Measurements from ENCODE around the gene BABAM2. TPM values are rescaled to one million over a fixed set of nuclear protein-coding genes. Genes with fewer than 3 reads are reported as not detected.
"Not testable (repeated sequence)": the region's sequence is repeated elsewhere in the genome, so short reads cannot be mapped to it uniquely, and the experiment has no call there.

The BABAM2 gene
- total RNA-seq, 1 donor from 2014 or later = 28.5 TPM

DNA sequence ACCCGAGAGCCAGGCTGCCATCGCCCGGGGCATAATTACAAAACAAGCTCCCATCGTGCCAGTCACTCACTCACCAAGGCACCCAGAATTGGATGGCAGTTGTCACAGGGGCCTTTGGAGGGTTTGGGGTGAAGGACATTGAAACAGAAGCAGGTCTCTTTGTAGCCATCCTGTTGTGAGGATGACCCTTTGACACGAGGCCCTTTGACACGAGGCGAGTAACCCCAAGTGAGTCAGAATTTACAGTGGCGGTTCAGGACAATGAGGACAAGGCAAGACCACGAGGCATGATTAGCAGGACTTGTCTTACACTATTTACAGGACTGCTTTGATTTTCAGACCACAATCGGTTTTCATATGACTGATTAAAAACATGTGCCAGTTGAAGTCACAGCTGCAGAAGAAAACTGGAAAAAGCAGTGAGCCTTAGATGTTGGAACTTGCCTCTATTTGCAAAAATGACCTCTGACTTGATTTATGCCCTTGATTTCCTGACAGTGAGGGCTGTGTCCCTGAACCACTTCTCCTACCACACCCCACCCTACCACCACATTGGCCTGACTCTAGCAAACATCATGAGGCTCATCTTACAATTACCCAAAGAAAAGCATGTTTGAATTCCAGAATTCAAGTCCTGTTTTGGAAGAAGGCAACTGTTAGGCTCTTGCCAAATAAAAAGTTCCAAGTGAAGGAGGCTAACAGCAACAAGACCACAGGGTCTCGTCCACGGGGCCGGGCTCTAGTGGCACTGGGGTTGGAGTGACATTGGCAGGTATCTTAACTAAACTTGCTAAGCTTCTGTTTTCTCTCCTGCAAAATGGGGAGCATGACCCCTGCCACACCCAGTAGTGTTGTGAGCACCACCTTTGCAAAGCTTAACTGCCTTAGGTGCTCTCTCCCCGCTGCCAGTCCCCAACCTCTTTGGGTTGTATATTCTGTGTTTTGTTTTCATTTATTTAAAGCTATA is 437.7 kb downstream of the BABAM2 start:
- no peak overlapping the region for H2AFZ ChIP-seq (ENCODE audit: low read depth, low read length)
- H3K4me3 ChIP-seq (ENCODE audit: insufficient read depth, low read depth, low read length) = no peak overlapping the region
- H4K20me1 ChIP-seq (ENCODE audit: insufficient read depth, low read length) = no peaks in the 10 kb centered on the region
- no peaks in the 10 kb centered on the region for H3K36me3 ChIP-seq (ENCODE audit: insufficient read depth, low read length)
- H3K9me3 ChIP-seq (ENCODE audit: insufficient read depth, low read depth, low read length) = no peaks in the 10 kb centered on the region
- Mint-ChIP-seq H3K9me3 (ENCODE audit: unreplicated experiment) (peaks cover 3% of the 10 kb centered on the region), H3K27me3 (ENCODE audit: low read depth, unreplicated experiment) (peaks cover 2% of the 10 kb centered on the region), H3K36me3 (ENCODE audit: low read depth, unreplicated experiment) (peaks cover 17% of the 10 kb centered on the region), H3K27ac (ENCODE audit: unreplicated experiment) (no peak overlapping the region), H3K4me3 (ENCODE audit: unreplicated experiment) (no peak overlapping the region), H3K4me1 (ENCODE audit: low read depth, unreplicated experiment) (peaks cover 19% of the 10 kb centered on the region)
- no peaks in the 10 kb centered on the region for H3K79me2 ChIP-seq (ENCODE audit: insufficient read depth, low read length)
- H3K4me2 ChIP-seq (ENCODE audit: low read length) = no peak overlapping the region
- peaks cover 11% of the 10 kb centered on the region for H3K4me1 ChIP-seq (ENCODE audit: insufficient read depth, low read length)
- H3K27me3 ChIP-seq (ENCODE audit: insufficient read depth, low read length) = no peaks in the 10 kb centered on the region
- no peak for FAIRE-seq
- H3K27ac ChIP-seq (ENCODE audit: low read depth, low read length) = no peak overlapping the region
- DNase-seq (ENCODE audit: low read depth) = peak; percentile 36
- TF ChIP-seq CTCF (IDR thresholded peaks at IDR 0.05; ENCODE audit: insufficient read depth, low read depth, low read length) = no peak
- TF ChIP-seq EZH2 (IDR thresholded peaks at IDR 0.05; ENCODE audit: insufficient read depth, low read length) = no peak
- H3K9ac ChIP-seq (ENCODE audit: low read length) = no peak overlapping the region

DNA sequence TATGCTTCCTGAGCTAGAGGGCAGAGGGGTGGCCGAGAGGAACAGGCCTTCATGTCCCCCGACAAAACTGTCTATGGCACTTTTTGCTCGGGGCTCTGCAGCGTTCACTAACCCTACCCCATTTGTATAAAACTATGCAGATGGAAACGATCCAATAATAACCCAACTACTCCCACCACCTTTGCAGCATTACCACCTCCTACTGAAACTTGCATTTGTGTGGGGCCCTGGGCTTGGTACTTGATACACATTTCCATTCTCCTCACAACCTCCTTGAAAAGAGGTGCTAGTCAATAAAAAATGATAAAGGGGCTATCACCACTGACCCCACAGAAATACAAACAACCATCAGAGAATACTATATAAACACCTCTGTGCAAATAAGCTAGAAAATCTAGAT is 438.7 kb downstream of the BABAM2 start:
- no peak overlapping the region for H2AFZ ChIP-seq (ENCODE audit: low read depth, low read length)
- no peaks in the 10 kb centered on the region for H3K9me3 ChIP-seq (ENCODE audit: insufficient read depth, low read depth, low read length)
- H3K4me3 ChIP-seq (ENCODE audit: insufficient read depth, low read depth, low read length) = no peak overlapping the region
- H3K9me3 Mint-ChIP-seq (ENCODE audit: unreplicated experiment) = peaks cover 3% of the 10 kb centered on the region
- TF ChIP-seq CTCF (IDR thresholded peaks at IDR 0.05; ENCODE audit: insufficient read depth, low read depth, low read length) = no peak
- no peak for TF ChIP-seq EZH2 (IDR thresholded peaks at IDR 0.05; ENCODE audit: insufficient read depth, low read length)
- no peak overlapping the region for H3K27ac Mint-ChIP-seq (ENCODE audit: unreplicated experiment)
- H3K4me1 ChIP-seq (ENCODE audit: insufficient read depth, low read length) = peaks cover 11% of the 10 kb centered on the region
- peaks cover 17% of the 10 kb centered on the region for H3K36me3 Mint-ChIP-seq (ENCODE audit: low read depth, unreplicated experiment)
- H3K4me1 Mint-ChIP-seq (ENCODE audit: low read depth, unreplicated experiment) = peaks cover 16% of the 10 kb centered on the region
- no peaks in the 10 kb centered on the region for H4K20me1 ChIP-seq (ENCODE audit: insufficient read depth, low read length)
- no peak overlapping the region for H3K27ac ChIP-seq (ENCODE audit: low read depth, low read length)
- no peaks in the 10 kb centered on the region for H3K79me2 ChIP-seq (ENCODE audit: insufficient read depth, low read length)
- H3K36me3 ChIP-seq (ENCODE audit: insufficient read depth, low read length) = no peaks in the 10 kb centered on the region
- no peak overlapping the region for H3K4me2 ChIP-seq (ENCODE audit: low read length)
- no peak overlapping the region for H3K9ac ChIP-seq (ENCODE audit: low read length)
- no peak overlapping the region for H3K4me3 Mint-ChIP-seq (ENCODE audit: unreplicated experiment)
- no peak for FAIRE-seq
- H3K27me3 ChIP-seq (ENCODE audit: insufficient read depth, low read length) = no peaks in the 10 kb centered on the region
- DNase-seq (ENCODE audit: low read depth) = no peak
- peaks cover 2% of the 10 kb centered on the region for H3K27me3 Mint-ChIP-seq (ENCODE audit: low read depth, unreplicated experiment)

DNA sequence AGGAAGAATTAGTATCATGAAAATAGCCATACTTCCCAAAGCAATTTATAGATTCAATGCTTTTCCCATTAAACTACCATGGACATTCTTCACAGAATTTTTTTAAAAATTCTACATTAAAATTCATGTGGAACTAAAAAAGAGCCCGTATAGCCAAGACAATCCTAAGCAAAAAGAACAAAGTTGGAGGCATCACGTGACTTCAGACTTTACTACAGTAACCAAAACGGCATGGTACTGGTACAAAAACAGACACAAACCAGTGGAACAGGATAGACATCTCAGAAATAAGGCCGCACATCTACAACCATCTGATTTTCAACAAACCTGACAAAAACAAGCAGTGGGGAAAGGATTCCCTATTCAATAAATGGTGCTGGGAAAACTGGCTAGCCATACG is 440.2 kb downstream of the BABAM2 start:
- not testable (repeated sequence) for H2AFZ ChIP-seq (ENCODE audit: low read depth, low read length); H3K27me3 ChIP-seq (ENCODE audit: insufficient read depth, low read length); DNase-seq (ENCODE audit: low read depth); H3K27ac Mint-ChIP-seq (ENCODE audit: unreplicated experiment); H3K9me3 ChIP-seq (ENCODE audit: insufficient read depth, low read depth, low read length); H3K9ac ChIP-seq (ENCODE audit: low read length); H4K20me1 ChIP-seq (ENCODE audit: insufficient read depth, low read length); H3K4me3 Mint-ChIP-seq (ENCODE audit: unreplicated experiment); FAIRE-seq; H3K4me2 ChIP-seq (ENCODE audit: low read length); H3K9me3 Mint-ChIP-seq (ENCODE audit: unreplicated experiment); H3K4me1 ChIP-seq (ENCODE audit: insufficient read depth, low read length); H3K36me3 ChIP-seq (ENCODE audit: insufficient read depth, low read length); H3K27me3 Mint-ChIP-seq (ENCODE audit: low read depth, unreplicated experiment); H3K79me2 ChIP-seq (ENCODE audit: insufficient read depth, low read length); H3K27ac ChIP-seq (ENCODE audit: low read depth, low read length); H3K4me3 ChIP-seq (ENCODE audit: insufficient read depth, low read depth, low read length)
- H3K36me3 Mint-ChIP-seq (ENCODE audit: low read depth, unreplicated experiment) = peaks cover 17% of the 10 kb centered on the region
- H3K4me1 Mint-ChIP-seq (ENCODE audit: low read depth, unreplicated experiment) = peaks cover 12% of the 10 kb centered on the region

DNA sequence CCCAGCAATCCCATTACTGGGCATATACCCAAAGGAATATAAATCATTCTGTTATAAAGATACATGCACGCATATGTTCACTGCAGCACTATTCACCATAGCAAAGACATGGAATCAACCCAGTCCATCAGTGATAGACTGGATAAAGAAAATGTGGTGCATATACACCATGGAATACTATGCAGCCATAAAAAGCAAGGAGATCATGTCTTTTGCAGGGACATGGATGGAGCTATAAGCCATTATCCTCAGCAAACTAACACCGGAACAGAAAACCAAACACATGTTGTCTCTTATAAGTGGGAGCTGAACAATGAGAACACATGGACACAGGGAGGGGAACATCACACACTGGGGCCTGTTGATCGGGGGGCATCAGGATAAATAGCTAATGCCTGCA is 441.3 kb downstream of the BABAM2 start:
- not testable (repeated sequence) for H3K36me3 ChIP-seq (ENCODE audit: insufficient read depth, low read length); H3K4me2 ChIP-seq (ENCODE audit: low read length); H3K4me3 ChIP-seq (ENCODE audit: insufficient read depth, low read depth, low read length); H3K9me3 Mint-ChIP-seq (ENCODE audit: unreplicated experiment); H3K27me3 ChIP-seq (ENCODE audit: insufficient read depth, low read length); H3K27me3 Mint-ChIP-seq (ENCODE audit: low read depth, unreplicated experiment); H2AFZ ChIP-seq (ENCODE audit: low read depth, low read length); H3K4me1 ChIP-seq (ENCODE audit: insufficient read depth, low read length); H3K27ac ChIP-seq (ENCODE audit: low read depth, low read length); H3K4me3 Mint-ChIP-seq (ENCODE audit: unreplicated experiment); H3K9ac ChIP-seq (ENCODE audit: low read length); H3K4me1 Mint-ChIP-seq (ENCODE audit: low read depth, unreplicated experiment); FAIRE-seq; DNase-seq (ENCODE audit: low read depth); H3K9me3 ChIP-seq (ENCODE audit: insufficient read depth, low read depth, low read length); H4K20me1 ChIP-seq (ENCODE audit: insufficient read depth, low read length); H3K79me2 ChIP-seq (ENCODE audit: insufficient read depth, low read length); H3K27ac Mint-ChIP-seq (ENCODE audit: unreplicated experiment)
- H3K36me3 Mint-ChIP-seq (ENCODE audit: low read depth, unreplicated experiment) = peaks cover 17% of the 10 kb centered on the region
